Large intestine (tissue), 3 donors: ENCODE data around the gene PPFIBP2. TPM values are rescaled to one million over a fixed set of nuclear protein-coding genes. Genes with fewer than 3 reads are reported as not detected.

Source experiments
- DNase-seq, 2 donors: peaks; one replicate each; pipeline versions ENCODE4 v3.0.0 to v3.0.0-alpha.2; 2013
- H3K27ac ChIP-seq: one replicate; pipeline ENCODE4 v1.5.1; 2013; ENCODE audit warnings: low read length
- H3K27me3 ChIP-seq: 2 replicates; pipeline ENCODE4 v1.6.1; 2013; ENCODE audit warnings: low read length; ENCODE audit not compliant: control insufficient read depth, insufficient read depth
- H3K36me3 ChIP-seq: 2 replicates; pipeline ENCODE4 v1.6.1; 2013; ENCODE audit warnings: low read length; ENCODE audit not compliant: control insufficient read depth, insufficient read depth
- H3K4me1 ChIP-seq: one replicate; pipeline ENCODE4 v1.6.1; 2013; ENCODE audit warnings: low read length; ENCODE audit not compliant: control insufficient read depth, insufficient read depth
- H3K4me3 ChIP-seq: one replicate; pipeline ENCODE4 v1.5.1; 2013; ENCODE audit warnings: low read length
- H3K9me3 ChIP-seq: one replicate; pipeline ENCODE4 v1.6.1; 2013; ENCODE audit warnings: mild to moderate bottlenecking, low read depth, low read length, moderate library complexity; ENCODE audit not compliant: control insufficient read depth
- WGBS: methylation state at CpG from one replicate; pipeline ENCODE4 v1.1.5; 2013; ENCODE audit warnings: low lambda C conversion rate; ENCODE audit not compliant: insufficient coverage; 5-methylcytosine and 5-hydroxymethylcytosine counted together
- polyA plus RNA-seq: library from polyadenylated mRNA; unstranded; fragments of 120-200 nt; gene quantifications from one replicate; pipeline ENCODE4 v1.2.1, GENCODE V29; 2013

The PPFIBP2 gene
- polyA plus RNA-seq, 1 donor, result 73.1 TPM

DNA sequence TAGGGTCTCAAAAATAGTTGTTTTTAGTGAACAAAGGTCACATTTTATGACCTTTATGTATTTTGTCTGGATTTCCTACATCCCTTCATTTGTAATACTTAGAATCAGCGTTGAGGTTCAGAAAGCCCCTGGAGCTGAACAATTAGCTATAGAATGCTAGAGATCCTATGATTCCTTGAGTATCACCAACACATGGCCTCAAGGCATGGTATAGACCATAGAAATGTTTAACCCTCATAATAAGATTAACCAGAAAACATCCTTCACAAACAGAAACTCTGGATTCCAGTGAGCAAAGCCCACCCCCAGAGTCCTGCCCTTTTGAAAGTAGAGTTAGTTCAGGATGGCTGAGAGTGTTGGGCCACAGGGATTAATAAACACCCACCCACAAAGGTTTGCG is 82.2 kb downstream of the PPFIBP2 start:
- WGBS, result no CpG with 5 or more reads among the region's 2 CpGs
- Histone ChIP-seq H3K9me3 (no peaks in the 10 kb centered on the region), H3K4me1 (peaks cover 26% of the 10 kb centered on the region), H3K27me3 (no peaks in the 10 kb centered on the region), H3K36me3 (peaks cover 23% of the 10 kb centered on the region), H3K4me3 (no peak overlapping the region), H3K27ac (peak overlapping the region; percentile 2)
- DNase-seq, result no peak

DNA sequence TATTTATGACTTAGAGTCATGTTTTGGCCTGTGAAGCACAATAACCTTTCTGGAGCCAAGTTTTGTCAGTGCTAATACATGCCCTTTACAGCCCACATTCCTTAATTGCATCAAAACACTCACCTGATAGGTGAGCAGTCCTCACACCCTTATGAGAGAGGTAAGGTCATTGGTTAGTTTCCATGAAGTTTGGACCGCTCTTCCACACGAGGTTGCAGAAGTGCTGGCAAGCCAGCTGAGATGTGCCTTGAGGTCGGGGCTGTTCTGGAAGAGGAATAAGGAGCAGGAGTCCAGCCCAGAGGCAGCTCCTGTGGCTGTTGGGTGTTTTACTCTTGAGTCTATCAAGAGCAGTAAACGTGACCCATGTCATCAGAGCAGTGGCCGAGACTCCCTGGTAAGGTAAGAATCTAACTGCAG is 83.2 kb downstream of the PPFIBP2 start:
- H3K27me3 ChIP-seq, result no peaks in the 10 kb centered on the region
- peaks cover 30% of the 10 kb centered on the region for H3K4me1 ChIP-seq
- peaks cover 27% of the 10 kb centered on the region for H3K36me3 ChIP-seq
- WGBS, result no CpG with 5 or more reads among the region's 5 CpGs
- peak overlapping the region; percentile 74 for H3K27ac ChIP-seq
- H3K4me3 ChIP-seq, result no peak overlapping the region
- H3K9me3 ChIP-seq, result no peaks in the 10 kb centered on the region
- DNase-seq, result peak; percentile 52 to 73

DNA sequence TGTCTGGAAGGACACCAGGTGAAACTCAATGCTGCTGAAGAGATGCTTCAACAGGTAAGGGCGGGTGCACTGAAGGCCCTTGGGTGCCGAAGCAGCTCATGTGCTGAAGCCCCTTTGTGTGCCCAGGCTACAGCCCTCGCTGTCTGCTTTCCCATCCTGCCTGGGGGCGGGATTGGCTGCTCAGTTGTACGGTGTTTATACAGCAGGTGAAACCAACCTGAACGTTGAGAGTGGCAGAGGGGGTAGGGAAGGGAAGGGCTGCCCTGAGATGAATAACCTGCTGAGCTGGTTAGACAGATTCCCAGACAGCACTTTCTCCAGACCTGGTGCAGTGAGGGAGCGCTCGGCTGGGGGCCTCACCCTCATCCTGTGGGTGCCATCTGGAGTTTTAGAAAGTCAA is 83.8 kb downstream of the PPFIBP2 start:
- peaks cover 36% of the 10 kb centered on the region for H3K4me1 ChIP-seq
- H3K9me3 ChIP-seq, result no peaks in the 10 kb centered on the region
- H3K27me3 ChIP-seq, result no peaks in the 10 kb centered on the region
- no peak overlapping the region for H3K4me3 ChIP-seq
- DNase-seq, result peak; percentile 73 to 91
- peak overlapping the region; percentile 74 for H3K27ac ChIP-seq
- WGBS, result no CpG with 5 or more reads among the region's 8 CpGs
- peaks cover 27% of the 10 kb centered on the region for H3K36me3 ChIP-seq

DNA sequence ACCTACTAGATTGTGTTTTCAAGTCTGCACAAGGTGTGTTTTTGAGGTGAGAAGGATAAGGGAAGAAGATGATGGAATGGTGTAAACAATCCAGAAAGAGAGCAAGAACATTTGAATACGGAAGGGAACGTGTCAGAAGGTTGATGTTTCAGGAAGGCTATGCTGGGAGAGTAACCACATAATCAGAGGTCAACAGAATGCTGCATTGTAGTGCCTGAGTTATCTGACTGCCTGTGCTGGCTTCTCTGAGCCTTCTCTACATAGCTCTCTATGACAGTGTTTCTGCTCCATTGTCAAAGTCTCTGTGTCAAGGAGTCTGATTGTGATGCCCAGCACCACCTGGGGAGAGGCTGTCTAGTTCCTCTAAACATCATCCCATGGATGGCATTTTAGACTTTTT is 85.4 kb downstream of the PPFIBP2 start:
- no peaks in the 10 kb centered on the region for H3K9me3 ChIP-seq
- H3K27me3 ChIP-seq, result no peaks in the 10 kb centered on the region
- 90% methylated on average over 2 of the region's 2 CpGs for WGBS
- H3K27ac ChIP-seq, result no peak overlapping the region
- no peak overlapping the region for H3K4me3 ChIP-seq
- peaks cover 23% of the 10 kb centered on the region for H3K36me3 ChIP-seq
- no peak for DNase-seq
- peaks cover 51% of the 10 kb centered on the region for H3K4me1 ChIP-seq

DNA sequence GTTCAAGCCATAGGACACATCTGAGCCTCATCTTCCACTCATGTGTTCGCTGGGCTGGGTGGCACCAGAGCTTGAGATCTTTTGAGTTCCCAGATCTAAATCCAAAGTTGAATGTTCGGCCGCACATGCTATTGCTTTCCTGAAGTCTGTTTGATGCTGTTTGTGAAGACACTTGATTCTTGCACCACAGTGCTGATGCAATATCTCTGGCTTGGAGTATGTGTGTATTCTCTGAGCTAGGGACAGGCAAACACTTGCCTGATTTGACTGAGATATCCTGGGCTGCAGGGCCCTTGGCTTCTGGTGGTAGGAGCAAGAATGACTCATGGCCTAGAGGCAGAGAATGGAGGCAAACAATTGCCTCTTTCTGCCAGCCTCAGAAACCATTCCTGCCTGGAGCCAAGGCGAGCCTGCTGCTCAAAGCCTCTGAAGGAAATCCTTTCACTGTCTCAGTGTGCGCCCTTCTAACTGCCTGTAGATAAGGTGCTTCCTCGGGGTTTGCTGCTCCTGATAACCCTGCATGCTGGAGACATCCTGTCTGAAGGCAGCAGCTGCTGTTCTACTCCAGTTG is 86.5 kb downstream of the PPFIBP2 start:
- Histone ChIP-seq H3K27ac (peak overlapping the region; percentile 66), H3K9me3 (no peaks in the 10 kb centered on the region), H3K36me3 (peaks cover 20% of the 10 kb centered on the region), H3K4me3 (no peak overlapping the region), H3K4me1 (peaks cover 62% of the 10 kb centered on the region), H3K27me3 (no peaks in the 10 kb centered on the region)
- peak; percentile 64 to 69 for DNase-seq
- WGBS, result no CpG with 5 or more reads among the region's 6 CpGs

DNA sequence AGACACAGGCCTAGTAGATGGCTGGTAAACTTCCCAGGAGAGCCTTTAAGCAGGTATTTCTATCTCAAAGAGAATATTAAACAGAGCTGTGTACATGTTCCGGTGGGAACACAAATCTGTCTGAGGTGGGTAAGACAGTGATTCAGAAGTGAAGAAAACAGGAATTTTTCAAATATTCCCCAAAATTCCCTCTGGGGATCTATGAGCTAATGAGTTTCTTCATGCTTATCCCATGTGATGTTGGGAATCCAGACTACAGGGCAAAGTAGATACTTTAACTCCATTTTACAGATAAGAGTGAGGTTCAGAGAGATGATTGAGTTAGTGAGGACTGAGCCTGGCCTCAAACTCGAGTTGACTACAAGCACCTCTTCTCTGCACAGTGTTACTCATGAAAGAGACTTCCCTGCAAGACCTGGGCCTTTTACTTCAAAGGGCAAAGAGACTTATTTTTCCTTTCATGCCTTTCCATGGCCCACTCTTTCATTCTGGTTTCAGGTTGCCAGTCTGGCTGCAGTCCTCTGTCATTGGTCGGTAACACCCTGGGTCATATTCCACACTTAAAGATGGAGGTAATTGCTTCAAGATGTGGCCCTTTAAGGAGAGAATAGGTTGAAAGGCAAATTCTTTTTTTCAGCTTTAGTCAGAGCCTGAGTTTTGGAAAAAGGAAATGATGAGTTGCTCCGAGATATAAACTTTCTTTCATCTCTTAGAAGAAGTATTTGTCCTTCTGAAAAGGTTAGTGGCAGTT is 89.4 kb downstream of the PPFIBP2 start:
- Histone ChIP-seq H3K27me3 (no peaks in the 10 kb centered on the region), H3K9me3 (no peaks in the 10 kb centered on the region), H3K4me3 (no peak overlapping the region), H3K4me1 (peaks cover 59% of the 10 kb centered on the region), H3K36me3 (peaks cover 16% of the 10 kb centered on the region), H3K27ac (peak overlapping the region; percentile 72)
- WGBS, result no CpG with 5 or more reads among the region's 4 CpGs
- peak in 1 of 2 donors; percentile 50 for DNase-seq

DNA sequence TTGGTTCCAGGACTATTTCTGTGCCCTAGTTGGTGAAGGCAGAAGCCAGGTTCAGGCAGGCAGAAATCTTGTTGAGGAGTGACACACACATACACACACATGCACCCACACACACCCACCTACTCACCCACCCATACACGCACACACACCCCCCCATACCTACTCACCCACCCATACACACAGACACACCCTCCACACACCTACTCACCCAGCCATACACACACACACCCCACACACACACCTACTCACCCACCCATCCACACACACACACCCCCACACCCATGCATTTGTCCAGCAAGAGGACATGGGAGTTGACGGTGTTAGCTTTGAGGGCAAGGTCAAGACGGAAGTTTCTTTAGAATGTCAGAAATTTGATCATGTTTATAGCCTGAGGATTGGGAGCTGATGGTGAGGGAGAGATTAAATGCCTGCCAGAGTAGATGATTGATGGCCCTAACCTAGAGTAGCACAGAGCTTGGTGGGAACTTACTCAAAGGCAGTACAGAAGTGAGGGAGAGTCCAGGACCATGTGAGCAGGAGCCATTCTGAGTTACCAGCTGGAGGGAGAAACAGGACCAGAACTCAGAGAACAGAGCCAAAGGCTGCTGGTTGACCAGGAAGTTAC is 90.6 kb downstream of the PPFIBP2 start:
- H3K9me3 ChIP-seq, result no peaks in the 10 kb centered on the region
- no peaks in the 10 kb centered on the region for H3K27me3 ChIP-seq
- WGBS, result 0% methylated on average over 1 of the region's 3 CpGs
- H3K36me3 ChIP-seq, result peaks cover 16% of the 10 kb centered on the region
- no peak overlapping the region for H3K4me3 ChIP-seq
- peak in 1 of 2 donors; percentile 64 for DNase-seq
- H3K27ac ChIP-seq, result peak overlapping the region; percentile 72
- H3K4me1 ChIP-seq, result peaks cover 68% of the 10 kb centered on the region

DNA sequence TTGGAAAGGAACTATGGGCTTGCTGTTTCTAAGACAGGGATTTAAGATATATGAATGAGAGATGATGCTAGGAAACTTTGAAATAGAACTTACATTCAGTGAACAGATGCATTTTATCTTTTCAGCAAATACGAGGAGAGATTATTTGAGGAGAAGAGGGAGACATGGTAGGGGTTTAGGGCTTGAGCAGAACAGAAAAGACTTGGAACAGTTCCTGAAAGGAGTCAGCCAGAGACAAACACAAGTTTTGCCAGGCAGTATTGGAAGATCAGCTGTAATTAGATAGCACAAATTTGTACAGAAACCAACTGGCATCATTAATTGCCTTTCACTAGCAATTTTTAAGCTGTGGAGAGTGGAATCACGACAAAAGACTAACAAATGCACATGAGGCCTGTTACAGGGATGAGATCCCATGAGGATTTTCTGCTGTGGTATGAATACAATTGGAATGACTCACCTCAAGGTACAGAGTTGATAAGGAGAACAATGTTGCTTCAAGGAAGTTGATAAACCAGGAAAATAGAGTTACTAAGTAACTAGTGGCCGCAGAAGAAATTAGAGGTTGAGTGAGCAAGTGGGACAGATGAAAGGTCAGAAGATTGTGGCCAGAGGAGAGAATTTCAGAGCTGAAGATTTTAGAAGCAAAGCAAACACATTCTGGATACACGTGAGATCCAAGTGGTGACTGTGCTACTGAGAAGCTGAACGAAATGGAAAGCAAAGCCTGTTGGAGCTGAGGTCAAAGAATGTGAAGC is 91.6 kb downstream of the PPFIBP2 start:
- Histone ChIP-seq H3K4me3 (peak overlapping the region; percentile 30), H3K27me3 (no peaks in the 10 kb centered on the region), H3K27ac (peak overlapping the region; percentile 72), H3K36me3 (peaks cover 21% of the 10 kb centered on the region), H3K4me1 (peaks cover 61% of the 10 kb centered on the region), H3K9me3 (no peaks in the 10 kb centered on the region)
- WGBS, result 23% methylated on average over 3 of the region's 5 CpGs
- peak; percentile 81 to 92 for DNase-seq

DNA sequence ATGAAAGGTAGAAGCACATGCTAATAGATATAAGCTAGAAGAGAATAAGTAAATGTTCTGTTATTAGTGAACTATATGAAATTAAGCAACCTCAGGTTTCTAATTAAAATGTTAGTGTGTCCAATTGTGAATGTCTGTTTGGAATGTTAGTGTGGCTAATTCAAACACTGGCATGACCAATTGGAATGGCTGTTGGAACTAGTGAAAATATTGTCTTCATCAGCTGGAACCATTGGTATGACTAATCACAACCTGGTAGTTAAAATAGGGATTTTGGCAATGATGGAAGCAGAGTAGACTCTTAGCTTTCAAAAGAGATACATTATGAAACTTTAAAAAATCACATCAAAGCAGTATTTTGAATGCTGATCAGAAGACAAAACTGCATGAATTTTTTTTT is 92.7 kb downstream of the PPFIBP2 start:
- Histone ChIP-seq H3K4me1 (peaks cover 53% of the 10 kb centered on the region), H3K9me3 (no peaks in the 10 kb centered on the region), H3K4me3 (peak overlapping the region; percentile 30), H3K27me3 (no peaks in the 10 kb centered on the region), H3K27ac (peak overlapping the region; percentile 72), H3K36me3 (peaks cover 21% of the 10 kb centered on the region)
- DNase-seq, result no peak

DNA sequence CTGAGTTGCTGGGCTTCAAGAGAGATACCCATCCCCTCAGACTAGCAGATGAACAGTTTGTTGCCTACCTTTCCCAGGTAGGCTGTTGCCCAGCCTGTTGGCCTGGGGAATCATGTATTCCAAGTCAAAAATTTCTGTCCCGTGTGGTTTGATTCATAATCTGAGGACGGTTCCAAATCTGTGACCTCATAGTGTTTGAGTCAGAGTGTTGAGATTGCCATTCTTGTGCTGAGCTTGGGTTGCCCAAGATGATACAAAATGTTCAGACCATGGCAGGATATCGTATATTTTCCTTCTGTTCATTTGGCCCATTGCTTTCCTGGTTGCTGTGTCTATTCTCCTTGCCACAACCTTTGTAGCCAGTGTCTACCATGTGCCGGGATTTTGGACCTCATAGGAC is 95.2 kb downstream of the PPFIBP2 start:
- Histone ChIP-seq H3K27ac (no peak overlapping the region), H3K36me3 (peaks cover 27% of the 10 kb centered on the region), H3K4me3 (no peak overlapping the region), H3K4me1 (peaks cover 57% of the 10 kb centered on the region), H3K9me3 (no peaks in the 10 kb centered on the region), H3K27me3 (no peaks in the 10 kb centered on the region)
- DNase-seq, result no peak
- 100% methylated on average over 1 of the region's 4 CpGs for WGBS
